ENCODE measurements around the gene GAS2L2. TPM values are rescaled to one million over a fixed set of nuclear protein-coding genes. Genes with fewer than 3 reads are reported as not detected.

GAS2L2 gene
- total and polyA plus RNA-seq, 12 donors = 0.03 to 0.89 (median 0.14) TPM; not detected in 4

DNA sequence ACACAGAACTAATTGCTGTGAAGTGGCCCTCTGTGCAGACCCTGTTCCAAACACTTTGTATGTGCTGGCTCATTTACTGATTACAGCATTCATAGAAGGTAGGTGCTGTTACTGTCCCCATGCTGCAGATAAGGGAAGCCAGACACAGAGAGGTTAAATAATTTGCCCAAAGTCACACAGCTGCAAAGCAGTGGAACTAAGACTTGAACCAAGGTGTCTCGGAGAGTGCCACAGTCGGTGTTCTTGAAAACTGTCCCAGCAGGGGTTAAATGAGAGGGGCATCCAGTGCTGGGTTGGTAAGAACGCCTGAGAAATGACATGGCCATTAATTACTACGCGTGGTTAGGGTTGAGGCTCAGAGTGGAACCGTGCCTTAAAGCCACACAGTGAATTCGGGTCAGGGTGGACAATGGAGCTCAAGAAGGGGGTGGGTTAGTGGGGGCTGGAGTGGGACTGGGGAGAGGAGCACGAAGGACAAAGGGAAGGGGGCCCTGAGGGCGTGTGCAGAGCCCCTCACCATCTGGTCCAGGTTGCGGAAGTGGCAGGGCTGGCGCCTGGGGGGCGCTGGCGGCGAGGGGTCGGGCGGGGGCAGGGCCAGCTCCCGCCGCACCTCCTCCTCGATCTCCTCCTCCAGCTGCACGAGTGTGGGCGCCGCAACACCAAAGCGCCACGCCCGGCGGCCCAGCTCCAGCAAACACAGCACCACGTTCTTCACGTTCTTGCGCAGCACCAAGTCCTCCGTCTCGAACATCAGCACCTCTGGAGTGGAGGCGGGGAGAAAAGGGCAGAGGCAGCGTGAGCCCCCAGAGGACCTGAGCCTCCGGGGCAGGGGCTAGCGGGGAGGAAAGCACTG is 3.3 kb downstream of the GAS2L2 start:
- no peaks in the 10 kb centered on the region for H3K36me3 ChIP-seq
- DNase-seq (no peak), ATAC-seq (no peak)
- peaks cover 0 to 54% (median 34%) of the 10 kb centered on the region in 7 donors for H3K27me3 ChIP-seq
- no peaks in the 10 kb centered on the region for H3K9me3 ChIP-seq
- WGBS, 2 donors = 5 to 8% methylated on average over 35 of the region's 35 CpGs
- no peak overlapping the region for H3K27ac ChIP-seq
- H3K4me1 ChIP-seq = peaks cover 0 to 23% (median 9%) of the 10 kb centered on the region in 9 donors
- intact Hi-C loops (cut with DNase I) = loop anchor here (2.0 to 10.0 kb wide), 10 partner anchors 87 to 585 kb away; no protein-coding TSS in a partner anchor
- TF ChIP-seq, protein P1, sequence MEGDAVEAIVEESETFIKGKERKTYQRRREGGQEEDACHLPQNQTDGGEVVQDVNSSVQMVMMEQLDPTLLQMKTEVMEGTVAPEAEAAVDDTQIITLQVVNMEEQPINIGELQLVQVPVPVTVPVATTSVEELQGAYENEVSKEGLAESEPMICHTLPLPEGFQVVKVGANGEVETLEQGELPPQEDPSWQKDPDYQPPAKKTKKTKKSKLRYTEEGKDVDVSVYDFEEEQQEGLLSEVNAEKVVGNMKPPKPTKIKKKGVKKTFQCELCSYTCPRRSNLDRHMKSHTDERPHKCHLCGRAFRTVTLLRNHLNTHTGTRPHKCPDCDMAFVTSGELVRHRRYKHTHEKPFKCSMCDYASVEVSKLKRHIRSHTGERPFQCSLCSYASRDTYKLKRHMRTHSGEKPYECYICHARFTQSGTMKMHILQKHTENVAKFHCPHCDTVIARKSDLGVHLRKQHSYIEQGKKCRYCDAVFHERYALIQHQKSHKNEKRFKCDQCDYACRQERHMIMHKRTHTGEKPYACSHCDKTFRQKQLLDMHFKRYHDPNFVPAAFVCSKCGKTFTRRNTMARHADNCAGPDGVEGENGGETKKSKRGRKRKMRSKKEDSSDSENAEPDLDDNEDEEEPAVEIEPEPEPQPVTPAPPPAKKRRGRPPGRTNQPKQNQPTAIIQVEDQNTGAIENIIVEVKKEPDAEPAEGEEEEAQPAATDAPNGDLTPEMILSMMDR (IDR thresholded peaks at IDR 0.05) = no peak
- peak overlapping the region in 1 of 10 donors; percentile 15 for H3K4me3 ChIP-seq

DNA sequence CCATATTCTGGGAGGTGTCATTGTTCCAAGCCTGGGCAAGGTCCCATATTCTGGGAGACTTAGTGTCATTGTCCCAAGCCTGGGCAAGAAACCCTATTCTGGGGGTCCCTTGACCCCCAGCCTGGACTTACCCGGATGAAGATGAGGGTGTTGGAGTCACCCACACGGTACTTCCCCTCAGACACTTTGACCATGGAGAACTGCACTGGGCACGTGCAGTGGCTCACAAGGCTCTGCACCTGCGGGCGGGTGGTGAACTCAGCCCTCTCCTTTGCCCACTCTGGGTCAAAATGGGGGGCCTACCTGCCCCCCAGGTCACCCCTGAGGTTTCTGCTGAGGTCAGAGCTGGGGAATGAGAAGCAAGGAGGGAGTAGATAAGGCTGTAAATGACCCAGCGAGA is 4.1 kb downstream of the GAS2L2 start:
- TF ChIP-seq, protein P1 (IDR thresholded peaks at IDR 0.05) = no peak
- no peaks in the 10 kb centered on the region for H3K9me3 ChIP-seq
- H3K36me3 ChIP-seq = no peaks in the 10 kb centered on the region
- no peak overlapping the region for H3K27ac ChIP-seq
- 79 to 92% methylated on average over 6 of the region's 6 CpGs for WGBS, 2 donors
- intact Hi-C loops (cut with DNase I) = loop anchor here (2.0 to 10.0 kb wide), 8 partner anchors 87 to 584 kb away; no protein-coding TSS in a partner anchor
- ATAC-seq = no peak
- no peak for DNase-seq
- peaks cover 0 to 23% (median 9%) of the 10 kb centered on the region in 9 donors for H3K4me1 ChIP-seq
- peaks cover 0 to 60% (median 38%) of the 10 kb centered on the region in 7 donors for H3K27me3 ChIP-seq
- H3K4me3 ChIP-seq = no peak overlapping the region

DNA sequence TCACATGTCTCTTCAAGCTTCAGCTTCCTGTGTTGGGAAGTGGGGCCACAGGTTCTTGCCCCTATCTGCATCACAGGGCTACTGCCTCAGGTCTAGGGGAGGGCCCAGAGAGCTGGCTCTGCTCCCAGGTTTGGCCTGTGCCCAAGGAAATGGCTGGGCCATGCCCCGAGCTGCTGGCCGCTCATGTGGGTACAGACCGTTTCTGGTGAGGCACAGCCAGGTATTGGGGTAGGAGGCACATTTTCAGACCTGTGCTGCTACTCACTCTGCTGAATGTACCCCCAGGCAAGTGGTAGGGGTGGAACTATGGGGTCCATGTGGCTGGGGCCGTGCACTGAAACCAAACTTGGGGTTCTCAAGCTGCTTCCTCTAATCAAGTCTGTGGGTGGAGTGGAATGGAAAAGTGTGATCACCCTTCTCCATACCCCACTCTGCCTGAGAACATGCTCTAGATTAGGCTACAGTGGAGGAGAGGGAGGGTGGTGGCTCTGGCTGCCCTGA is 4.6 kb downstream of the GAS2L2 start:
- Histone ChIP-seq H3K27me3 (peaks cover 0 to 60% (median 43%) of the 10 kb centered on the region in 7 donors), H3K4me3 (no peak overlapping the region), H3K9me3 (no peaks in the 10 kb centered on the region), H3K4me1 (peaks cover 0 to 23% (median 9%) of the 10 kb centered on the region in 9 donors), H3K36me3 (no peaks in the 10 kb centered on the region), H3K27ac (no peak overlapping the region)
- TF ChIP-seq, protein P1 (IDR thresholded peaks at IDR 0.05) = no peak
- DNase-seq (no peak), ATAC-seq (peak in 5 of 8 donors; percentile 3 to 62 (median 50))
- WGBS, 2 donors = 35 to 38% methylated on average over 4 of the region's 4 CpGs
- intact Hi-C loops (cut with DNase I) = loop anchor here (2.0 to 10.0 kb wide), 8 partner anchors 86 to 584 kb away; no protein-coding TSS in a partner anchor

DNA sequence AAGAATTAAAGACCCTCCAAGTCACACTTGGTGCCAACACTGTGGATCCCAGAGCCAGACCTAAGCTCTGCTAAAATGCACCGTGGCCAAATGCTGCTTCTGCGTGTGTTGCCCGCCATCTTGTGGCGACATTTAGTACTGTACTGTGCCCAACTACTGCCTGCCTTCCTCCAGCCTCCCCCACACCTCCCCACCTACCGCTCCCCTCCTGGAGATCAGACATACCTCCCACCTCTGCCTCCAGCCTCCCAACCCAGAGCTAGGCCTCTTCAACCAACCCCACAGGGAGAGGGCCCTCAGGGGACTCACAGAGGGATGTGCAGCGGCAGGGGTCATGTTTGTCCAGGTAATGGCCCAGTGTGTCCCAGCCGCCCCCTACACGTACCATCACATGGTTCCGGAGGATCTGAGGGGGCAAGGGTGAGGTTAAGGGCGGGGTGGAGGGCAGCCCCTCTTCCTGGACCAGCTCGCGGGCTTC is 5.5 kb downstream of the GAS2L2 start:
- TF ChIP-seq, protein P1 (IDR thresholded peaks at IDR 0.05) = peak; percentile 82 to 94 (median 89)
- Histone ChIP-seq H3K9me3 (no peaks in the 10 kb centered on the region), H3K27ac (no peak overlapping the region), H3K4me1 (peaks cover 0 to 16% (median 5%) of the 10 kb centered on the region in 9 donors), H3K27me3 (peaks cover 0 to 64% (median 50%) of the 10 kb centered on the region in 7 donors), H3K4me3 (no peak overlapping the region), H3K36me3 (no peaks in the 10 kb centered on the region)
- ATAC-seq (peak; percentile 75 to 90 (median 86)), DNase-seq (peak; percentile 62 to 79)
- 27 to 39% methylated on average over 12 of the region's 12 CpGs for WGBS, 2 donors
- intact Hi-C loops (cut with DNase I) = loop anchor here (1.0 to 10.0 kb wide), 10 partner anchors 85 to 583 kb away; no protein-coding TSS in a partner anchor
